Stomach (tissue), 9 donors: ENCODE data around the gene METTL21A. TPM values are rescaled to one million over a fixed set of nuclear protein-coding genes. Genes with fewer than 3 reads are reported as not detected.

Source experiments
- DNase-seq, 2 donors: peaks; one replicate each; pipeline versions ENCODE4 v3.0.0 to v3.0.0-alpha.2; 2013 to 2019
- H3K27ac ChIP-seq, 5 donors: fragments of 200-600 bp in 4 of 5; sonication (generic) in 4 of 5; one replicate each; pipeline ENCODE4 v1.5.1; 2013 to 2019; ENCODE audit warnings: mild to moderate bottlenecking in 1 of 5, moderate library complexity in 1 of 5
- H3K27me3 ChIP-seq, 3 donors: fragments of 200-600 bp; sonication (generic); one replicate each; pipeline ENCODE4 v1.5.1; 2017 to 2019; ENCODE audit warnings: mixed run types in 1 of 3
- H3K36me3 ChIP-seq, 4 donors: fragments of 200-600 bp; sonication (generic); 1 replicate in 3 of 4; 2 replicates in 1 of 4; pipeline ENCODE4 v1.5.1; 2016 to 2019
- H3K4me1 ChIP-seq, 4 donors: fragments of 200-600 bp; sonication (generic); one replicate each; pipeline ENCODE4 v1.5.1; 2016 to 2019
- H3K4me3 ChIP-seq, 4 donors: fragments of 200-600 bp; sonication (generic) in 3 of 4; one replicate each; pipeline ENCODE4 v1.5.1; 2016 to 2019; ENCODE audit warnings: mild to moderate bottlenecking in 1 of 4
- H3K9me3 ChIP-seq, 4 donors: fragments of 200-600 bp; sonication (generic); one replicate each; pipeline ENCODE4 v1.5.1; 2016 to 2019
- EP300 ChIP-seq: sonication (generic); formaldehyde crosslinking; IDR thresholded peaks from one replicate; pipeline ENCODE4 v1.6.1; 2017; ENCODE audit warnings: antibody characterized with exemption
- POLR2A ChIP-seq, 4 donors: fragments of 450-650 bp; IDR thresholded peaks; one replicate each; pipeline ENCODE4 v1.6.1; 2016; ENCODE audit warnings: antibody characterized with exemption in 4 of 4, control low read depth in 2 of 4, mild to moderate bottlenecking in 1 of 4, moderate library complexity in 1 of 4
- POLR2AphosphoS5 ChIP-seq, 3 donors: sonication (generic); formaldehyde crosslinking; IDR thresholded peaks; one replicate each; pipeline ENCODE4 v1.6.1; 2016; ENCODE audit warnings: antibody characterized with exemption in 3 of 3
- WGBS, 5 donors: extraction: QIAGEN DNeasy Blood & Tissue Kit in 3 of 5; methylation state at CpG; one replicate each; pipeline versions ENCODE4 v1.1.5 to v1.1.7; 2013 to 2018; 5-methylcytosine and 5-hydroxymethylcytosine counted together
- intact Hi-C: fragments of 100-400 bp; cut with DNase I; formaldehyde crosslinking; loops from one replicate; pipeline ENCODE4 v1.15.1; 2023; ENCODE audit warnings: low total_unique reads
- polyA plus RNA-seq, 3 donors: library from polyadenylated mRNA; stranded (reverse); fragments of 200-250 nt; gene quantifications; one replicate each; pipeline ENCODE4 v1.2.3, GENCODE V29; 2013
- small RNA-seq, 4 donors: library from RNA; depleted of rRNA; stranded (forward); fragments of <200 nt; gene quantifications; one replicate each; pipeline ENCODE3, GENCODE V24; 2016
- total RNA-seq, 5 donors: library from RNA; depleted of rRNA; stranded (reverse); fragments of >200 nt; gene quantifications; one replicate each; pipeline versions ENCODE4 v1.1.0 to v1.2.3, GENCODE V29; 2014 to 2016
- TF ChIP-seq, protein P1 (sequence below), 7 experiments: fragments of 450-650 bp in 4 of 7; fragments of 200-600 bp in 3 of 7; sonication (generic) in 3 of 7; IDR thresholded peaks; one replicate each; pipeline ENCODE4 v1.5.1; 2016 to 2019; ENCODE audit warnings: antibody characterized with exemption in 7 of 7, control low read depth in 2 of 7, mild to moderate bottlenecking in 1 of 7
- donor health status: healthy with polysubstance abuse.
- donor health status: Bipolar disorder and iron deficiency.
- donor health status: healthy.

Gene METTL21A
- total and polyA plus RNA-seq, 8 donors, result 7.4 to 42.9 (median 20.1) TPM

DNA sequence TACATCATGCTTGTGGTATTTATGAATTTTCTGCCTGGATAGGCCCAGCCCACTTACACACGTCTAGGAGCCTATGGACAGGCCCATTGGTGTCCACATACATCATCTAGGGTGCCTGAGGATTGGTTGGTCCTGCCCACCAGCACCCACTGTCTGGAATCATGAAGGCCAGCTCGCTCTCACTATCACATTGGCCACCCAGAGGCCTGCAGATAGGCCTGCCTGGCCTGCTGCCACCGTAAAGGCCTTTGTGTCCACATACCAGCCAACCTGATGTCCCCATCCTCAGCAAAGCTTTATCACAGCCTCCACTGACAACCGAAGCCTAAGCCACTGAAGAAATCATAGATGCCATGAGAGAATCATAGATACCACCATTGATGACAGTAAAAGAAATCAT lies 40.2 kb downstream of the METTL21A start:
- Histone ChIP-seq H3K9me3 (no peaks in the 10 kb centered on the region), H3K36me3 (peaks cover 17 to 72% (median 67%) of the 10 kb centered on the region in 4 donors), H3K4me3 (no peak overlapping the region), H3K27me3 (no peaks in the 10 kb centered on the region), H3K4me1 (no peaks in the 10 kb centered on the region), H3K27ac (no peak overlapping the region)
- intact Hi-C loops, result no loop called here
- TF ChIP-seq, protein P1, sequence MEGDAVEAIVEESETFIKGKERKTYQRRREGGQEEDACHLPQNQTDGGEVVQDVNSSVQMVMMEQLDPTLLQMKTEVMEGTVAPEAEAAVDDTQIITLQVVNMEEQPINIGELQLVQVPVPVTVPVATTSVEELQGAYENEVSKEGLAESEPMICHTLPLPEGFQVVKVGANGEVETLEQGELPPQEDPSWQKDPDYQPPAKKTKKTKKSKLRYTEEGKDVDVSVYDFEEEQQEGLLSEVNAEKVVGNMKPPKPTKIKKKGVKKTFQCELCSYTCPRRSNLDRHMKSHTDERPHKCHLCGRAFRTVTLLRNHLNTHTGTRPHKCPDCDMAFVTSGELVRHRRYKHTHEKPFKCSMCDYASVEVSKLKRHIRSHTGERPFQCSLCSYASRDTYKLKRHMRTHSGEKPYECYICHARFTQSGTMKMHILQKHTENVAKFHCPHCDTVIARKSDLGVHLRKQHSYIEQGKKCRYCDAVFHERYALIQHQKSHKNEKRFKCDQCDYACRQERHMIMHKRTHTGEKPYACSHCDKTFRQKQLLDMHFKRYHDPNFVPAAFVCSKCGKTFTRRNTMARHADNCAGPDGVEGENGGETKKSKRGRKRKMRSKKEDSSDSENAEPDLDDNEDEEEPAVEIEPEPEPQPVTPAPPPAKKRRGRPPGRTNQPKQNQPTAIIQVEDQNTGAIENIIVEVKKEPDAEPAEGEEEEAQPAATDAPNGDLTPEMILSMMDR (IDR thresholded peaks at IDR 0.05), result no peak
- no peak for TF ChIP-seq POLR2AphosphoS5 (IDR thresholded peaks at IDR 0.05)
- TF ChIP-seq POLR2A (IDR thresholded peaks at IDR 0.05), result no peak
- no peak for TF ChIP-seq EP300
- WGBS, 5 donors, result 92 to 99% (median 97%) methylated on average over 4 of the region's 4 CpGs
- DNase-seq, result no peak

DNA sequence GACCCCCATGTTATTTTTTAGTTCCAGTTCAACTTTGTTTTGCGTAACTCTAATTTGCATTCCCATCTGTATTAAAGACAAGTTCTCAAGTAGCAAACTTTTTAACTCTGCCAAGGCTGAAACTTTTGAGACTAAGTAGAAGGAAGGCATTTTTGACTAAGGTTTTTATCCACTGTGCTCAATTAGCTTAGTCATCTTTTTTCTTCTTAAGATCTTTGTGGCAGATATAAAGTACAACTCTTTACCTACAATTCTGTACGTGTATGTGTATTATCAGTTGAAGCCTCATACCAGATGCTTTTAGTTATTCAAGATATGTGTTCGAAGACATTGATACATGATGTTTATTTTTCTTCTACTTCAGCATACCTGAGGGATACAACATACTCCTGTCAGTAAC lies 53.8 kb downstream of the METTL21A start:
- H3K9me3 ChIP-seq, result no peaks in the 10 kb centered on the region
- no peaks in the 10 kb centered on the region for H3K27me3 ChIP-seq
- H3K4me1 ChIP-seq, result no peaks in the 10 kb centered on the region
- no peak for DNase-seq
- WGBS, 5 donors, result 73 to 83% (median 78%) methylated on average over 3 of the region's 3 CpGs
- H3K36me3 ChIP-seq, result peaks cover 3 to 86% (median 76%) of the 10 kb centered on the region in 4 donors
- intact Hi-C loops, result no loop called here
- TF ChIP-seq POLR2A (IDR thresholded peaks at IDR 0.05) (no peak), EP300 (no peak)
- TF ChIP-seq, protein P1 (IDR thresholded peaks at IDR 0.05), result no peak
- H3K27ac ChIP-seq, result no peak overlapping the region
- H3K4me3 ChIP-seq, result no peak overlapping the region

DNA sequence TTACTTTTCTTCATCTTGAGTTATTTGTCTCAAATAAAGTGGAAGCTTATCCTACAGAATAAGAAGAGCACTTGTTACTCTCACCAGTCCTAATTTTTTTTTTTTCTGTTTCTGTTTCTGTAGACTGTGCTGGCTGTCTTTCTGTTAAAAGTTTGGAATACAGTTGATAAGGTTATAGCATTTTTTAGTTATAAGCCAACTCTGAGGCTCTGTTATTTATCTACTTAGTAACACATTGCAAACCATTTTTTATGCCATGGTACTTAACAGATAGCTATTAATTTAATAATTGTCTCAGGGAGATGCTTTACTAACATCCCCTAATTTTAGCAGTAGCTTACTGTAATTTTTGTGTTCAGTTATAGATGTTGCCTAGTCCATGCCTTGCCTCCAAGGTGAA lies 57.5 kb downstream of the METTL21A start:
- peaks cover 3 to 76% (median 60%) of the 10 kb centered on the region in 4 donors for H3K36me3 ChIP-seq

DNA sequence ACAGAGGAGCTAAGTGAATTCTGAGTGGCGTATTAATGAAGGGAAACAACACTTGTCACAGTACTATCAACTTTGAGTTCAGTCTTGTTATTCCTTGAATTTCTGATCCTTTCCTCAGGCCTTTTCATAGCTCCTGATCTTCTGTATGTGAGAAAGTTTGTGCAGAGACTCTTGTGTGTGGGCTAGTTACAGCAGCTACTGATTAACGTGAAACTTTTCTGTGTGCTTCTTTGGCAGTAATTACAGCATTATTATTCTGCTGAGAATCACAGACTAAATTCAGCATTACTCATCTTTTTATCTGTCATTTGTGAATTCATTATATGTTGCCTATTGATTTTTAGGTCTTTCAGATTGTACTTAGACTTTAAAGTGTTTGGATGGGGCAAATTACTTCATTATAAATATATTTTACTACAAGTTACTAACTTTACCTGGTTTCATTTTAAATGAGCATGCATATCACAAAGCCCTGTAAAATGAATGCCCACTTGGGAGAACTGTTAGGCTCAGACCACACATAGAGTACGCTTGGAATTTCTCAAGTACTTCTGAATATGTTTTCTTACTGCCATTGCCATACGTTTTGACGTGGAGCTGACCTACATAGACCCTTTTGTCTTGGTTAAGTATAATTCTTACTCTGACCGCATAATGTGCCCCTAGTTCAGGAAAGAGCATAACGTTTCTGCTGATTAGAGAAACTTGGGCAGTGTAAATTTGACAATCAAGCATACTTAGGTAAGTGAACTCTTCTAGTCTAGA lies 59.3 kb downstream of the METTL21A start:
- TF ChIP-seq POLR2AphosphoS5 (IDR thresholded peaks at IDR 0.05) (no peak), POLR2A (IDR thresholded peaks at IDR 0.05) (no peak), EP300 (no peak)
- TF ChIP-seq, protein P1 (IDR thresholded peaks at IDR 0.05), result no peak
- Histone ChIP-seq H3K27ac (no peak overlapping the region), H3K27me3 (no peaks in the 10 kb centered on the region), H3K4me1 (peaks cover 0 to 8% (median 0%) of the 10 kb centered on the region in 4 donors), H3K4me3 (no peak overlapping the region), H3K36me3 (peaks cover 6 to 73% (median 56%) of the 10 kb centered on the region in 4 donors), H3K9me3 (no peaks in the 10 kb centered on the region)
- intact Hi-C loops, result no loop called here
- DNase-seq, result no peak
- WGBS, 5 donors, result 78 to 87% (median 83%) methylated on average over 7 of the region's 7 CpGs

More for the DNA sequence above, 57.5 kb downstream of the METTL21A start:
- no peaks in the 10 kb centered on the region for H3K27me3 ChIP-seq
- no peaks in the 10 kb centered on the region for H3K9me3 ChIP-seq
- H3K27ac ChIP-seq, result no peak overlapping the region
- no peak for DNase-seq
- intact Hi-C loops, result no loop called here
- no peaks in the 10 kb centered on the region for H3K4me1 ChIP-seq
- TF ChIP-seq, protein P1 (IDR thresholded peaks at IDR 0.05), result no peak
- TF ChIP-seq EP300, result no peak
- no peak for TF ChIP-seq POLR2AphosphoS5 (IDR thresholded peaks at IDR 0.05)
- TF ChIP-seq POLR2A (IDR thresholded peaks at IDR 0.05), result no peak
- H3K4me3 ChIP-seq, result no peak overlapping the region

Small RNA genes lying within 50 kb of the gene (small RNA-seq; reads per million reads assigned to genes)
- gene RPS29P9, result 0 reads per million in 4 donors

Other genes starting within 250 kb of the METTL21A start
- gene CREB1, start 95.4 kb downstream of the METTL21A start, total RNA-seq, result 10 to 100 TPM; 14.0 to 58.6 (median 20.0) TPM
- 10 to 100 TPM in 1 of 3 donors, 1 to 10 TPM in 2; 5.2 to 11.2 (median 5.3) TPM for gene CREB1, start 95.4 kb downstream of the METTL21A start, polyA plus RNA-seq
- 10 to 100 TPM; 11.1 to 29.8 (median 16.1) TPM for gene CCNYL1, start 86.2 kb upstream of the METTL21A start, total RNA-seq
- gene CCNYL1, start 86.2 kb upstream of the METTL21A start, polyA plus RNA-seq, result 10 to 100 TPM in 2 of 3 donors, 1 to 10 TPM in 1; 4.2 to 11.3 (median 10.2) TPM
- 10 to 100 TPM; 13.4 to 62.0 (median 30.7) TPM for gene FZD5, start 144.5 kb upstream of the METTL21A start, total RNA-seq
- gene FZD5, start 144.5 kb upstream of the METTL21A start, polyA plus RNA-seq, result 1 to 10 TPM; 2.3 to 4.8 (median 2.7) TPM